ENCODE measurements around the gene TEX54. TPM values are rescaled to one million over a fixed set of nuclear protein-coding genes. Genes with fewer than 3 reads are reported as not detected.

Gene TEX54
- total and polyA plus RNA-seq, 2 of the 13 experiments (the other 11 are each of a cell fraction or from before 2014, with no cell fraction given): not detected

DNA sequence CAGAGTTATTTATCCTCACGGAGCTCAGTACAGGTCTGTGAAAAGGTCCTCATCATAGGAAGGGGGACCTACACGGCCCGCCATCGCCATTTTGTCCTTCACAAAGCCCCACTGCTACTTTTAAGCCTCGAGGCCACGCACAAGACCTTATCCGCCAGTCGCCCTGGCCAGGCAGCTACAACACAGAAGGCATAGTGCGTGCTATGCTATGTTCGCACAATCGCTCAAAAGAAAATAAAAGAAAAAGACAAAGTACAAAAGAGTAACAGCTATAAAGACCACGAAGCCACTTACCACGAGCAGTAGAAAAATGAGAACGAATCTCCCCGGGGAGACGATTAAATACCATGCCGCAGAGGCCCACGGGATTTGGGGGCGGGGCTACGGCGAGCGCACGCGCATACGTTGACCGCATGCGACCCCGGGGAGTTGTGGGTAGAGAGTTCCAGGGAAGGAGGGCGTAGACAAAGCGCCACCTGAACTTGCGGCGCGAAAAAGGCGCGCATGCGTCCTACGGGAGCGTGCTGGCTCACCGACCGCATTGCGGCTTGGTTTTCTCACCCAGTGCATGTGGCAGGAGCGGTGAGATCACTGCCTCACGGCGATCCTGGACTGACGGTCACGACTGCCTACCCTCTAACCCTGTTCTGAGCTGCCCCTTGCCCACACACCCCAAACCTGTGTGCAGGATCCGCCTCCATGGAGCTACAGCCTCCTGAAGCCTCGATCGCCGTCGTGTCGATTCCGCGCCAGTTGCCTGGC, 23.1 kb upstream of the TEX54 start (continued):
- TF ChIP-seq, protein P1, sequence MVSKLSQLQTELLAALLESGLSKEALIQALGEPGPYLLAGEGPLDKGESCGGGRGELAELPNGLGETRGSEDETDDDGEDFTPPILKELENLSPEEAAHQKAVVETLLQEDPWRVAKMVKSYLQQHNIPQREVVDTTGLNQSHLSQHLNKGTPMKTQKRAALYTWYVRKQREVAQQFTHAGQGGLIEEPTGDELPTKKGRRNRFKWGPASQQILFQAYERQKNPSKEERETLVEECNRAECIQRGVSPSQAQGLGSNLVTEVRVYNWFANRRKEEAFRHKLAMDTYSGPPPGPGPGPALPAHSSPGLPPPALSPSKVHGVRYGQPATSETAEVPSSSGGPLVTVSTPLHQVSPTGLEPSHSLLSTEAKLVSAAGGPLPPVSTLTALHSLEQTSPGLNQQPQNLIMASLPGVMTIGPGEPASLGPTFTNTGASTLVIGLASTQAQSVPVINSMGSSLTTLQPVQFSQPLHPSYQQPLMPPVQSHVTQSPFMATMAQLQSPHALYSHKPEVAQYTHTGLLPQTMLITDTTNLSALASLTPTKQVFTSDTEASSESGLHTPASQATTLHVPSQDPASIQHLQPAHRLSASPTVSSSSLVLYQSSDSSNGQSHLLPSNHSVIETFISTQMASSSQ (IDR thresholded peaks at IDR 0.05; ENCODE audit: low read depth): 0 out of 2 replicates have a peak, but pooled peaks have one; percentile 7
- TF ChIP-seq, protein P1 (CRISPR knock-in tag; IDR thresholded peaks at IDR 0.05; ENCODE audit: borderline replicate concordance): peak; percentile 79; the same call in 1 of the 2 replicates
- TF ChIP-seq, protein P2, sequence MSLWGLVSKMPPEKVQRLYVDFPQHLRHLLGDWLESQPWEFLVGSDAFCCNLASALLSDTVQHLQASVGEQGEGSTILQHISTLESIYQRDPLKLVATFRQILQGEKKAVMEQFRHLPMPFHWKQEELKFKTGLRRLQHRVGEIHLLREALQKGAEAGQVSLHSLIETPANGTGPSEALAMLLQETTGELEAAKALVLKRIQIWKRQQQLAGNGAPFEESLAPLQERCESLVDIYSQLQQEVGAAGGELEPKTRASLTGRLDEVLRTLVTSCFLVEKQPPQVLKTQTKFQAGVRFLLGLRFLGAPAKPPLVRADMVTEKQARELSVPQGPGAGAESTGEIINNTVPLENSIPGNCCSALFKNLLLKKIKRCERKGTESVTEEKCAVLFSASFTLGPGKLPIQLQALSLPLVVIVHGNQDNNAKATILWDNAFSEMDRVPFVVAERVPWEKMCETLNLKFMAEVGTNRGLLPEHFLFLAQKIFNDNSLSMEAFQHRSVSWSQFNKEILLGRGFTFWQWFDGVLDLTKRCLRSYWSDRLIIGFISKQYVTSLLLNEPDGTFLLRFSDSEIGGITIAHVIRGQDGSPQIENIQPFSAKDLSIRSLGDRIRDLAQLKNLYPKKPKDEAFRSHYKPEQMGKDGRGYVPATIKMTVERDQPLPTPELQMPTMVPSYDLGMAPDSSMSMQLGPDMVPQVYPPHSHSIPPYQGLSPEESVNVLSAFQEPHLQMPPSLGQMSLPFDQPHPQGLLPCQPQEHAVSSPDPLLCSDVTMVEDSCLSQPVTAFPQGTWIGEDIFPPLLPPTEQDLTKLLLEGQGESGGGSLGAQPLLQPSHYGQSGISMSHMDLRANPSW (CRISPR knock-in tag; IDR thresholded peaks at IDR 0.05; ENCODE audit: borderline replicate concordance): no peak
- TF ChIP-seq ZNF263 (CRISPR knock-in tag; IDR thresholded peaks at IDR 0.05) (peak; percentile 76), MAFF (IDR thresholded peaks at IDR 0.05; ENCODE audit: low read depth, low read length) (no peak), ZNF607 (CRISPR knock-in tag; IDR thresholded peaks at IDR 0.05; ENCODE audit: borderline replicate concordance) (peak; percentile 85), ZNF44 (CRISPR knock-in tag; IDR thresholded peaks at IDR 0.05) (no peak), ZIK1 (CRISPR knock-in tag; IDR thresholded peaks at IDR 0.05; ENCODE audit: borderline replicate concordance, low read depth) (peak; percentile 98), ATF7 (IDR thresholded peaks at IDR 0.05) (peak; percentile 44), ATF7 (CRISPR knock-in tag; IDR thresholded peaks at IDR 0.05) (no peak), MLLT10 (CRISPR knock-in tag; IDR thresholded peaks at IDR 0.05) (peak; percentile 95), HES4 (CRISPR knock-in tag; IDR thresholded peaks at IDR 0.05; ENCODE audit: borderline replicate concordance) (peak; percentile 98), ZNF572 (CRISPR knock-in tag; IDR thresholded peaks at IDR 0.05) (no peak)
- TF ChIP-seq, protein P3, sequence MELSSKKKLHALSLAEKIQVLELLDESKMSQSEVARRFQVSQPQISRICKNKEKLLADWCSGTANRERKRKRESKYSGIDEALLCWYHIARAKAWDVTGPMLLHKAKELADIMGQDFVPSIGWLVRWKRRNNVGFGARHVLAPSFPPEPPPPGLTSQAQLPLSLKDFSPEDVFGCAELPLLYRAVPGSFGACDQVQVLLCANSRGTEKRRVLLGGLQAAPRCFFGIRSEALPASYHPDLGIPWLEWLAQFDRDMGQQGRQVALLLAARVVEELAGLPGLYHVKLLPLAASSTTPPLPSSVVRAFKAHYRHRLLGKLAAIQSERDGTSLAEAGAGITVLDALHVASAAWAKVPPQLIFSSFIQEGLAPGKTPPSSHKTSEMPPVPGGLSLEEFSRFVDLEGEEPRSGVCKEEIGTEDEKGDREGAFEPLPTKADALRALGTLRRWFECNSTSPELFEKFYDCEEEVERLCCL (CRISPR knock-in tag; IDR thresholded peaks at IDR 0.05; ENCODE audit: borderline replicate concordance): 0 out of 2 replicates have a peak, but pooled peaks have one; percentile 57
- TF ChIP-seq, protein P4, sequence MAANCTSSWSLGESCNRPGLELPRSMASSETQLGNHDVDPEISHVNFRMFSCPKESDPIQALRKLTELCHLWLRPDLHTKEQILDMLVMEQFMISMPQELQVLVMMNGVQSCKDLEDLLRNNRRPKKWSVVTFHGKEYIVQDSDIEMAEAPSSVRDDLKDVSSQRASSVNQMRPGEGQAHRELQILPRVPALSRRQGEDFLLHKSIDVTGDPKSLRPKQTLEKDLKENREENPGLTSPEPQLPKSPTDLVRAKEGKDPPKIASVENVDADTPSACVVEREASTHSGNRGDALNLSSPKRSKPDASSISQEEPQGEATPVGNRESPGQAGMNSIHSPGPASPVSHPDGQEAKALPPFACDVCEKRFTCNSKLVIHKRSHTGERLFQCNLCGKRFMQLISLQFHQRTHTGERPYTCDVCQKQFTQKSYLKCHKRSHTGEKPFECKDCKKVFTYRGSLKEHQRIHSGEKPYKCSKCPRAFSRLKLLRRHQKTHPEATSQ (CRISPR knock-in tag; IDR thresholded peaks at IDR 0.05; ENCODE audit: borderline replicate concordance): peak; percentile 91
- TF ChIP-seq, protein P5, sequence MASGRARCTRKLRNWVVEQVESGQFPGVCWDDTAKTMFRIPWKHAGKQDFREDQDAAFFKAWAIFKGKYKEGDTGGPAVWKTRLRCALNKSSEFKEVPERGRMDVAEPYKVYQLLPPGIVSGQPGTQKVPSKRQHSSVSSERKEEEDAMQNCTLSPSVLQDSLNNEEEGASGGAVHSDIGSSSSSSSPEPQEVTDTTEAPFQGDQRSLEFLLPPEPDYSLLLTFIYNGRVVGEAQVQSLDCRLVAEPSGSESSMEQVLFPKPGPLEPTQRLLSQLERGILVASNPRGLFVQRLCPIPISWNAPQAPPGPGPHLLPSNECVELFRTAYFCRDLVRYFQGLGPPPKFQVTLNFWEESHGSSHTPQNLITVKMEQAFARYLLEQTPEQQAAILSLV (CRISPR knock-in tag; IDR thresholded peaks at IDR 0.05; ENCODE audit: borderline replicate concordance): 0 out of 2 replicates have a peak, but pooled peaks have one; percentile 93
